ENCODE data around the gene MOSMO.
"Not testable (repeated sequence)": the region's sequence is repeated elsewhere in the genome, so short reads cannot be mapped to it uniquely, and the experiment has no call there.

The MOSMO gene

DNA sequence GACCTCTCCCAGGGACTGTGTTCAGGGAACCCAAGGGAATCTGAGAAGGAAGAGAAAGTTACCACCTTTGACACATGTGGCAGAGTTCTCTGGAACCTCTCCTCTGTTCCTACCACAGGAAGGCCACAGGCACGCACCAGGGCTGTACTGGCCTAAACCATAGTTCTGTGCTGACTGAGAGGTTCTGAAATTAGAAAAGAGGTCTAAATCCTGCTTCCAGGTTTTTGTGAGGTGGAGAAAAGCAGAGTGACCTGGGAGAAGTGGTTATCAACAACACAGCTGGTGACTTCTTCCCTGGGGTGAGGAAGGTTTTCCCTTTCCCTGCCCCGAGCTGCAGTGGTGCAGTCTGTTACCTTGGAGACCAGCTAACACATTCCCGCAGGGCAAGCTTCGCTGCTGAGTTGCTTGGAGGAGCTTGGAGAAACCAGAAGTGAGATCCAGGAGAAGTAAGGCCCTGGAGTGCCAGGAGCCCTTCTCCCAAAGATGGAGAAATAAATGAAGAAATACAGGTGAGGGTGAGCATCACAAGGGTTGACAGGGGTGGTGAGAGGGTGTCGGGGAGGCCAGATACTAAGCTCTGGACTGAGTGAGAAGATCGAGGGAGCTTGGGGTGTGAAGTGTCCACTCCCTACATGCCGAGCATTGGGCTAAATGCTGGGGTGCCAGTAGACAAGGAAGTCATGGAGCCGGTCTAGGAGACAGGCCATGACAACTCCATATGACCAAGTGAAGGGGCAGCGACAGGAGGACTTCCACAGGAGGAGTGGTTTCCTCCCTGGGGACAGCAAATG lies 84.4 kb downstream of the MOSMO start, which contains the start of gene VWA3A:
VWA3A (plus strand) TSS at position 399 of the 791 bp plus-strand sequence; CDS start at position 496, 97 bp downstream.
- DNase-seq (ENCODE audit: low read depth in 2 of 2): no peak

DNA sequence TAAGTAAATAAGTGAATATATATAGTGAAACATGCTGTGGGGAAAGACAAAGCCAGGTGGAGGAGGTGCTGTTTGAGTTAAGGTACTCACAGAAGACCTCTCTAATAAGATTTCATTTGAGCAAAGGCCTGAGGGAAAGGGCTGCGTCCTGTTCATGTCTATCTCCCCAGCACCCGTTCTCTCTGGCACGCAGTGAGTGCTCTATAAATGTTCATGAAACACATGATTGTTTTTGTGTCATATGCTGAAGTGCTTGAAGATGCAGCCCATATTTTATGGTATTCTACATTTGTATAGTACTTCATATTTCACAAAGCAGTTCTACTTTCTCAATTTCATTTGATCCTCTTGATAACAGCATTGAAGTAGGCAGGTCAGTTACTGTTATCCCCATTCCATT lies 85.4 kb downstream of the MOSMO start:
- DNase-seq (ENCODE audit: low read depth in 2 of 2): no peak

DNA sequence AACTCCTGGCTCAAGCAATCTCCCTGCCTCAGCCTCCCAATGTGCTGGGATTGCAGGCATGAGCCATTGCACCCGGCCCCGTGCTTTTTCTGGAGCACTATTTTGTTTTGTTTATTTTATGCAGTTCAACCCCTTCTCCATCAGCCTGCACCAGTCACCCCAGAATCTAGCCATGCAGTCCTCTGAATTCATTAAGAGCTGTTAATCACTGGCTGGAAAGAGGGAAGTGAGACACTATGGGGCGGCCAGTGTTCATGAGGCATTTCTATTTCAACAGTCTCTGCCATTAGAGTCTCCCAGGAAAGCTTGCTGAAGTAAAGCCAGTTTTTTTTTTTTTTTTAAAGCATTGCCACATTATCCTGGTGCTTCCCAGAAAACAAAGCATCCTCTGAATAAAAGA lies 86.1 kb downstream of the MOSMO start:
- DNase-seq (ENCODE audit: low read depth in 2 of 2): no peak

DNA sequence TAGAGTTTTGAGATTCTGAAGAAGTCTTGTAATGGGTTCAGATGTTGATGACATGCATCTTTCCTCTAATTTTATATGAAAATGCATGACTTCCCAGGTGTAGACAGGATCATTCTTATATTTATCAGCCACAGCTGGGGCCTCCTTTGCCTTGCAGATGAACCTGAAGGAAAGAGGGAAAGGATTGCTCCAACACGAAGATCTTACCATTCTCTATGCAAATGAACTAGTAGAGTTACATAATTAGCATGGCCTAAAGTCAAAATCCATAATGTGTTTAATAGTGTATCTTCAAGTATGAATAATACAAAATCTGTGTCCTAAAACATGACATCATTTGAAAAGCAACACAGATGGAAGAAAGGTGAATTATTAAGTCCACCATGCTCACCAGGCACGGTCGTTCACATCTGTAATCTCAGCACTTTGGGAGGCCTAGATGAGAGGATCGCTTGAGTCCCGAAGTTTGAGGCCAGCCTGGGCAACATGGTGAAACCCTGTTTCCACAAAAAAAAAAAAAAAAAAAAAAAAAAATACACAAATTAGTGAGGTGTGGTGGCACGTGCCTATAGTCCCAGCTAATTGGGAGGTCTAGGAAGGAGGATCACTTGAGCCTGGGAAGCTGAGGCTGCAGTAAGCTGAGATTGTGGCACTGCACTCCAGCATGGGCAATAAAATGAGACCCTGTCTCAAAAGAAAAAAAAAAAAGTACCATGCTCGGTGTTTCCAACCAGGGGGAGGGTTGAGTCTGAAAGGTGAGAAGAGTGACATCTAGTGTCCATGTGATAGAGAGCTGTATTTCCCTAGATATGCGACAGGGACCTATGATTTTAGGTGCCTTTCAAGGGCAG lies 90.7 kb downstream of the MOSMO start:
- no peak for DNase-seq (ENCODE audit: low read depth in 2 of 2)

DNA sequence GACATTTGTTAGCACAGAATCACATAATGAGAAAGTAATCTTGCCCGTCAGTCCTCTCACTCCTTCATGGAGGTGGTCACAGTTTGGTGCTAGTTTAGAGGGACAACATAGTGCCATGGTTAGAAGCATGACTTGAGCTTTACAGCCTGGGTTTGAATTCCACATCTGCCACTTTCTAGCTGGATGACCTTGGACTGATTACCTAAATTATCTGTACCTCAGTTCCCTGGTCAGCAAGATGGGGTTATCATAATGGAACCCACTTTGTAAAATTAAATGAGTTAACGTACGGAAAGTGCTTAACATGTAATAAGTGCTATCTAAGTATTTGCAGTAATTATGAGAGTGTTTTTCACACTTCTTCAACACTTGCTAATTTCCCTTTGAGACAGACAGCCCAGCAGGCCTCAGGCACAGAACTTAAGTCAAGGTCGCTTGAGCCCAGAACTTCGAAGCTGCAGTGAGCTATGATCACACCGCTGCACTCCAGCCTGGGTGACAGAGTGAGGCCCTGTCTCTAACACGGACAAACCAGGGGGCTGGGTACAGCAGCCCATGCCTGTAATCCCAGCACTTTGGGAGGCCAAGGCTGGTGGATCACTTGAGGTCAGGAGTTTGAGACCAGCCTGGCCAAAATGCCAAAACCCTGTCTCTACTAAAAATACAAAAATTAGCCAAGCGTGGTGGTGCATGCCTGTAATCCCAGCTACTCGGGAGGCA lies 91.5 kb downstream of the MOSMO start:
- no peak for DNase-seq (ENCODE audit: low read depth in 2 of 2)

DNA sequence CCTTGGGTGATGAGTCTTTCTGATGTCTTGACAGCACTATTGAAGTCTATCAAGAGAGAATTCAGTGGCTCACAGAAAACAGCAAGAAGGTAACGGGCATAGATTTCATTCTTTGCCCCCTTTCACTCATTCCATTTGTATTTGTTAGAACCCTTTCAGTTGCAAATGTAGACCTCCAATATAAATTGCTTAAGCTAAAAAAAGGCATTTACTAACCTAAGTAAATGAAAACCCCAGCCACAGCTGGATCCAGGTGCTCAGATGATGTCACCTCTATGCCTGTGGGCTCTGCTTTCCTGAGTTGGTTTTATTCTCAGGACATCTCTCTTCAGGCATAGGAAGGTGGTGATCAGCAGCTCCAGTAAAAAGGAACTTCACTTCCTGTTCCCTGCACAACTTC lies 95.5 kb downstream of the MOSMO start:
- DNase-seq (ENCODE audit: low read depth in 2 of 2): no peak

DNA sequence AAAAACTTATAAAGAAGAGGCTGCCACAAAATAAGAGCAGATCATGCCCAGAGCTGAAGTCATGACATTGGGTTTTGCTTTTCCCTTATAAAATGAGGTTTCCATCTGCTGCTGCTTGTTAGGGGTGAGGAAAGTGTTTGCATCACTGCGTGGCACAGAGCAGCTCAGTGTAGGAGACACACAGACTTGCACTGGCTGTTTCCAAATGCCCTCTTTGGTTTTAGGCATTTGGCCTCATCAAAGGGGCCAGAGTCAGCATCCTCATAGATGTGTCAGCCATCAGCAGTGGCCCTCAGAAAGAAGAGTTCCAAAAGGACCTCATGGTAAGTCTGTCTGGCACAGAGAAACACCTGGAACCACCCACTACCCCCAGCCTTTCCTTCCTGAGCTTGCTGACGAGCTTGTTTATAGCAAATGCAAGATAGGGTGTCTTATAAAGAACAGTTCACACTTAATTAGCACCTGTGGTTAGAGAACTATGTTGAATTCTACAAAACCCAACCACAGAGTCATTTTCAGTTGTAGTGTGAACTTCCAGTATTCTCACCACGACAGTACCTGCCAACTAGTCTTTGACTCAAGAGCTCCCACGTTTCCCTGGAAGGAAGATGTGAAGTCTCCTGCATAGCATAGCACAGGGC lies 101.5 kb downstream of the MOSMO start:
- no peak for DNase-seq (ENCODE audit: low read depth in 2 of 2)

- not testable (repeated sequence) for DNase-seq (ENCODE audit: low read depth in 2 of 2)
Observed at GRCh38 chr16:22111629-22112028, 103.7 kb downstream of the MOSMO start.

GRCh38 chr16:22116095-22116700 lies 108.3 kb downstream of the MOSMO start:
- no peak for DNase-seq (ENCODE audit: low read depth in 2 of 2)

DNA sequence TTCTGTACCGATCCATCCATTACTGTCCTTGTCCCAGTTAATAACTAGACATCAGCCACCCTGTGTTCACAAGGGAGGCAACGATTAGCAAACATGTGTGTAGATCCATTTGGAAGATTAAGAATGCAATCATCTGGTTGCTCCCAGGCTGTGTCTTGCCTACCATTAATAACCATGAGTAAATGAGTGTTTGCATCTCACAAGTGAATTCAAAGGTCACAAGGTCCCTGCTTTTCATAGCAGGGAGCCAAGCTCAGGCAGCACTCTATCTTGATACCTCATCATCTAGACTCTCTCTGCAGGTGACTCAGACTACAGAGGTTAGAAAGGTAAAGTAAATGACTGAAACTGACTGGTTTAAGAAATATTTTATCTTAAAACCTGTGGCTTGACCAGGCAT lies 109.7 kb downstream of the MOSMO start:
- no peak for DNase-seq (ENCODE audit: low read depth in 2 of 2)

DNA sequence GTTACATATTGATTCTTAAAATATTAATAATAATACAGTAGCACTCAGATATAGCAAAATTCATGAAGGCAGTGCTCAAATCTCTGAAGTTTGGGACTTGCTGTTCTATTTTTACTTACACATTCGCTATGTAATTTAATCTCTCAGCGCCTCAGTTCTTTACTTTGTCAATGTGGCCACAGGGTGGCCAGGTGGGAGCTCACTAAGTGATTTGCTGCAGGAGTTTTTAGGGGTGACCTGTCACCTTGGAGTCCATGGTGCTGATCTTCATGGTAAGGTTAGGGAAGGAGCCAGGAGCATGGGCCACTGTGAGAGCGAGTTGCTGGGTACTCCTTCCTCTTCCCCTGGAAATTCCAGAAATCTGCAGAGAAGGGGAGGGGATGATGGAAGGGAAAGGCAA lies 112.5 kb downstream of the MOSMO start:
- DNase-seq (ENCODE audit: low read depth in 2 of 2): no peak

- DNase-seq (ENCODE audit: low read depth in 2 of 2): no peak
Observed at GRCh38 chr16:22122239-22122638, 114.3 kb downstream of the MOSMO start.

DNA sequence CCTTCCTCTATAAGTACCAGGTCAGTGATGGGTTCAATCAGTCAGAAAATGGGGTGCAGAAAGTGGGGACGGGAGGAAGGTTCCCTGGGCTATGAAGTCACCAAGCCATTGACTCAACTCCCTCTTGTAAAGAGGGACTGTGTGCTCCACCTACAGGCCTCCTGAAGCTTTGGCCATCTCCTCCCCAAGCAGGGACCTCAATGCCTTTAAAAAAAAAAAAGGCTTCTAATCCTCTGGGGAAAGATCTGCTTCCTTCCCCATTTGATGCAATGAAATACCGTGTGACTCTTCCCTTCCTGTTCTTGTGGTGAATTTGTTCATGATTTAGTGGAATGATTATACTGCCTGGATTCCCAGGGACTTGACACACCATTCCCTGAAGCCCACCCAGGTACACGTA lies 115.2 kb downstream of the MOSMO start:
- no peak for DNase-seq (ENCODE audit: low read depth in 2 of 2)

- DNase-seq (ENCODE audit: low read depth in 2 of 2): no peak
Observed at GRCh38 chr16:22123759-22124490, 116.0 kb downstream of the MOSMO start.

DNA sequence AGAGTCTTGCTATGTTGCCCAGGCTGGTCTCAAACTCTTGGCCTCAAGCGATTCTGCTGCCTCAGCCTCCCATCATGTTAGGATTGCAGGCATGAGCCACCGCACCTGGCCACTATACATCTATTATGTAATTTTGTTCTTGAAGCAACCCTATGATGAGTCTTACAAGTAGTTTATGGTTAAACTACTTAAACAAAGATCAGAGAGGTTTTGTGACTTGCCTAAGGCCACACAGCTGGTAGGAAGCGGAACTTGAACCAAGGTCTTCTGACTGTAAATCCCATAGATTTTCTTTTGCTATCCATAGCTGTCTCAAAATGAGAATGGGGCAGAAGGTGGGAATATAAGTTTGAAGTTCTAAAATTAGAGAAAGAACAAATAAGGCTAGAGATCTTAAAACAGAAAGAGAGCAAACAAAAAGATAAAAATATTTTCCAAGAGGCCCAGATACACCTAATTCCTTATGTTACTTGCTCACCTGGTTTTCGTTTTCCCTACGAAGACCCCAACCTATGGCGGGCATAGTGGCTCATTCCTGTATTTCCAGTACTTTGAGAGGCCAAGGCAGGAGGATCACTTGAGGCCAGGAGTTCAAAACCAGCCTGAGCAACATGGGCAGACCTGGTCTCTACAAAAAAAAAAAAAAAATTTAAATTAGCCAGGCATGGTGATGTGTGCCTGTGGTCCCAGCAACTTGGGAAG lies 116.8 kb downstream of the MOSMO start:
- no peak for DNase-seq (ENCODE audit: low read depth in 2 of 2)

- DNase-seq (ENCODE audit: low read depth in 2 of 2): no peak
Observed at GRCh38 chr16:22126037-22126558, 118.2 kb downstream of the MOSMO start.

DNA sequence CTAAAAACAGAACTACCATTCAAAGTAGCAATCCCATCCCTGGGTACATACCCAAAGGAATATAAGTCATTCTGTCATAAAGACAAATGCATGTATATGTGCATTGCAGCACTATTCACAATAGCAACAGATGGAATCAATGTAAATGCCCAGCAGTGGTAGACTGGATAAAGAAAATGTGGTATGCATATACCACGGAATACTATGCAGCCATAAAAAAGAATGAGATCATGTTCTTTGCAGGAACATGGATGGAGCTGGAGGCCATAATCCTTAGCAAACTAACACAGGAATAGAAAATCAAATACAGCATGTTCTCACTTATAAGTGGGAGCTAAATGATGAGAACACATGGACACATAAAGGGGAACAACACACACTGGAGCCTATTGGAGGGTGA lies 120.6 kb downstream of the MOSMO start:
- not testable (repeated sequence) for DNase-seq (ENCODE audit: low read depth in 2 of 2)

DNA sequence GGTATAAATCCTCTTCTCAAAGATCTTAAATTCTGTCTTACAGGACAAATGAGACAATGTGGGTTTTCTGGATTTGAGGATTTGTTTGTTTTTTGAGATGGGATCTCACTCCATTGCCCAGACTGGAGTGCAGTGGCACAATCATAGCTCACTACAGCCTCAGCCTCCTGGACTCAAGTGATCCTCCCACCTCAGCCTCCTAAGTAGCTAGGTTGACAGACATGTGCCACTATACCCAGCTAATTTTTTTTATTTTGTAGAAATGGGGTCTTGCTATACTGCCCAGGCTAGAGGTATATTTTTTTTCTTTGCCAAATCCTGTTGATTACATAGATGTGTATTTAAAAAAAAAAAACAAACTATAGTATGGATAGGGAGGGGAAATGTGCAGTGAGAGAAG lies 122.6 kb downstream of the MOSMO start:
- no peak for DNase-seq (ENCODE audit: low read depth in 2 of 2)

- no peak for DNase-seq (ENCODE audit: low read depth in 2 of 2)
Observed at GRCh38 chr16:22132801-22133200, 124.9 kb downstream of the MOSMO start.
